SU-DHL-6 (cell line): ENCODE data around the gene RYR2.

ENCODE experiments used
- CTCF ChIP-seq: fragments of 200-600 bp; sonication (generic); IDR thresholded peaks from one replicate; pipeline ENCODE4 v1.5.1; 2017; ENCODE audit warnings: antibody characterized with exemption, mild to moderate bottlenecking, low read length, moderate library complexity; ENCODE audit not compliant: insufficient read depth, poor library complexity, severe bottlenecking
- EZH2phosphoT487 ChIP-seq: fragments of 200-600 bp; sonication (generic), shearing (Covaris generic); conservative IDR thresholded peaks from 2 replicates; pipeline ENCODE4 v1.6.1; 2018; ENCODE audit warnings: mild to moderate bottlenecking, antibody characterized with exemption, low read length, moderate library complexity, mixed read lengths

- TF ChIP-seq CTCF, result no peak
- TF ChIP-seq EZH2phosphoT487, result no peak
Measured at GRCh38 chr1:237111807-237112206, 69.8 kb downstream of the RYR2 start.
